Measurements from ENCODE around the gene ATP9A. TPM values are rescaled to one million over a fixed set of nuclear protein-coding genes. Genes with fewer than 3 reads are reported as not detected.

Gene ATP9A
- total RNA-seq, 1 experiment from 2014 or later, result 16.8 TPM

GRCh38 chr20:51612896-51613295 is 155.3 kb downstream of the ATP9A start:
- ChIA-PET RAD21 (ENCODE audit: low non-redundant PET in 1 of 2, low total read pairs in 2 of 2, uncharacterized antibody in 2 of 2, unreplicated experiment in 2 of 2) (no interaction called here), POLR2A (no interaction called here), CTCF (no interaction called here)
- Histone ChIP-seq H3K27me3 (ENCODE audit: insufficient read depth, low read length) (no peaks in the 10 kb centered on the region), H3K4me1 (ENCODE audit: control insufficient read depth in 1 of 2, insufficient read depth in 2 of 2, low read length in 2 of 2) (peaks cover 2 to 17% of the 10 kb centered on the region in 2 experiments; a peak in 2 of 4 replicates), H3K36me3 (ENCODE audit: control insufficient read depth in 1 of 2, insufficient read depth in 2 of 2, low read length in 2 of 2) (no peaks in the 10 kb centered on the region; a peak in 1 of 4 replicates), H3K4me2 (ENCODE audit: low read length) (no peak overlapping the region), H2AFZ (ENCODE audit: low read depth, low read length, poor library complexity, severe bottlenecking) (no peak overlapping the region), H3K4me3 (replicated peaks in 1 of 2; ENCODE audit: low read depth in 1 of 2, low read length in 2 of 2) (no peak overlapping the region), H3K9me2 (ENCODE audit: insufficient read depth) (no peaks in the 10 kb centered on the region), H4K20me1 (ENCODE audit: insufficient read depth) (no peaks in the 10 kb centered on the region), H3K27ac (ENCODE audit: low read depth, low read length) (no peak overlapping the region), H3K9ac (ENCODE audit: low read length) (no peak overlapping the region), H3K9me3 (ENCODE audit: control insufficient read depth in 1 of 2, insufficient read depth in 1 of 2, low read depth in 1 of 2, low read length in 2 of 2) (no peaks in the 10 kb centered on the region), H3K79me2 (ENCODE audit: insufficient read depth, low read length) (no peaks in the 10 kb centered on the region)
- no peak for ATAC-seq
- DNase-seq (ENCODE audit: low read depth, low spot score), result no peak
- no TSS peak for BruUV-seq (replicated peaks)
- intact Hi-C loops (cut with micrococcal nuclease), result no loop called here
- no peak for TF ChIP-seq ELF1 (IDR thresholded peaks at IDR 0.05; ENCODE audit: borderline replicate concordance, low read depth)
- no peak for TF ChIP-seq SRF (IDR thresholded peaks at IDR 0.05; ENCODE audit: low read depth)
- TF ChIP-seq SP1 (IDR thresholded peaks at IDR 0.05; ENCODE audit: low read depth), result no peak

DNA sequence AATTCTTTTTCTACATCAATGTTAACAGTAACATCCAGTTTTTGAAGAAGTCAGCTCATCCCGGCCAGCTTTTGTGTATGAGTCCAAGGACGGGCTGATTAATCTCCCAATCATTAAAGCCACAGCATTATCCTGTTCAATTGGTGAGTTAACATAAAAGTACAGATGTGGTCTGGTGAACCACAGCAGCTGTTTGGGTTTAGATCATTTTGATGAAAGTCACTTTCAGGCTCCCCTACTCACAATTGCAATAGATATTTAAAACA is 156.6 kb downstream of the ATP9A start:
- no TSS peak for BruUV-seq (replicated peaks)
- ATAC-seq, result no peak
- no peaks in the 10 kb centered on the region for H4K20me1 ChIP-seq (ENCODE audit: insufficient read depth)
- CTCF ChIA-PET, result interaction anchor here (1.3 kb wide), 1 partner anchor 9 kb away, joined by 3 read pairs; no protein-coding TSS in a partner anchor
- no peaks in the 10 kb centered on the region for H3K27me3 ChIP-seq (ENCODE audit: insufficient read depth, low read length)
- H3K9ac ChIP-seq (ENCODE audit: low read length), result no peak overlapping the region
- no peak for DNase-seq (ENCODE audit: low read depth, low spot score)
- H2AFZ ChIP-seq (ENCODE audit: low read depth, low read length, poor library complexity, severe bottlenecking), result no peak overlapping the region
- H3K4me2 ChIP-seq (ENCODE audit: low read length), result no peak overlapping the region
- H3K9me3 ChIP-seq (ENCODE audit: control insufficient read depth in 1 of 2, insufficient read depth in 1 of 2, low read depth in 1 of 2, low read length in 2 of 2), result no peaks in the 10 kb centered on the region
- H3K9me2 ChIP-seq (ENCODE audit: insufficient read depth), result no peaks in the 10 kb centered on the region
- peaks cover 2 to 8% of the 10 kb centered on the region in 2 experiments; a peak in 1 of 4 replicates for H3K4me1 ChIP-seq (ENCODE audit: control insufficient read depth in 1 of 2, insufficient read depth in 2 of 2, low read length in 2 of 2)
- POLR2A ChIA-PET, result no interaction called here
- RAD21 ChIA-PET (ENCODE audit: low non-redundant PET in 1 of 2, low total read pairs in 2 of 2, uncharacterized antibody in 2 of 2, unreplicated experiment in 2 of 2), result no interaction called here
- TF ChIP-seq CBX3 (IDR thresholded peaks at IDR 0.05; ENCODE audit: low read depth) (no peak), ZNF274 (IDR thresholded peaks at IDR 0.05; ENCODE audit: low read depth, low read length) (no peak), POLR2AphosphoS5 (IDR thresholded peaks at IDR 0.05; ENCODE audit: low read depth, low read length) (no peak), SP1 (IDR thresholded peaks at IDR 0.05; ENCODE audit: low read depth) (no peak), EGR1 (IDR thresholded peaks at IDR 0.05; ENCODE audit: low read depth) (no peak), ELF1 (IDR thresholded peaks at IDR 0.05; ENCODE audit: borderline replicate concordance, low read depth) (no peak), JUND (IDR thresholded peaks at IDR 0.05) (no peak)
- intact Hi-C loops (cut with micrococcal nuclease), result no loop called here
- H3K79me2 ChIP-seq (ENCODE audit: insufficient read depth, low read length), result no peaks in the 10 kb centered on the region
- H3K4me3 ChIP-seq (replicated peaks in 1 of 2; ENCODE audit: low read depth in 1 of 2, low read length in 2 of 2), result no peak overlapping the region
- H3K27ac ChIP-seq (ENCODE audit: low read depth, low read length), result no peak overlapping the region
- no peaks in the 10 kb centered on the region; a peak in 1 of 4 replicates for H3K36me3 ChIP-seq (ENCODE audit: control insufficient read depth in 1 of 2, insufficient read depth in 2 of 2, low read length in 2 of 2)

All from HCT116 (cell line).